HepG2 (cell line): ENCODE results near the gene NT5DC2. TPM values are rescaled to one million over a fixed set of nuclear protein-coding genes. Genes with fewer than 3 reads are reported as not detected.

Experiments
- ASH2L ChIP-seq: fragments of 300-600, 200-600 bp; sonication (generic); IDR thresholded peaks from 2 replicates; pipeline ENCODE4 v1.7.0; 2017; ENCODE audit warnings: low read depth, mild to moderate bottlenecking, moderate library complexity, mixed read lengths, low read length; ENCODE audit not compliant: insufficient read length
- ATF1 ChIP-seq: IDR thresholded peaks from 2 replicates; pipeline ENCODE4 v1.6.1; 2016; ENCODE audit warnings: mild to moderate bottlenecking, control low read depth
- BCL6 ChIP-seq: IDR thresholded peaks from 2 replicates; pipeline ENCODE4 v1.6.1; 2016; ENCODE audit warnings: missing genetic modification reagents, missing compliant biosample characterization
- CREB1 ChIP-seq, 2 experiments: fragments of 450-650 bp in 1 of 2; IDR thresholded peaks; 2 replicates each; pipeline ENCODE4 v1.6.1; 2016 to 2017; ENCODE audit warnings: control low read depth in 1 of 2, mild to moderate bottlenecking in 1 of 2, missing compliant biosample characterization in 1 of 2, missing genetic modification characterization in 1 of 2
- ERF ChIP-seq: IDR thresholded peaks from 2 replicates; pipeline ENCODE4 v1.6.1; 2018; ENCODE audit warnings: missing biosample characterization, missing genetic modification reagents
- ETV5 ChIP-seq: IDR thresholded peaks from 2 replicates; pipeline ENCODE4 v1.6.1; 2018; ENCODE audit warnings: missing biosample characterization, missing genetic modification reagents, inconsistent platforms, borderline replicate concordance
- GABPA ChIP-seq, 2 experiments: IDR thresholded peaks; 2 replicates each; pipeline ENCODE4 v1.6.1; 2011 to 2016; ENCODE audit warnings: low read depth in 2 of 2, low read length in 1 of 2, missing biosample characterization in 1 of 2, missing genetic modification characterization in 1 of 2
- GABPB1 ChIP-seq: IDR thresholded peaks from 2 replicates; pipeline ENCODE4 v1.6.1; 2016; ENCODE audit warnings: mild to moderate bottlenecking, missing genetic modification reagents, moderate library complexity, missing compliant biosample characterization
- HIVEP1 ChIP-seq: sonication (generic); formaldehyde crosslinking; IDR thresholded peaks from 2 replicates; pipeline ENCODE4 v1.4.0; 2020; ENCODE audit warnings: mild to moderate bottlenecking, missing genetic modification reagents
- KDM2A ChIP-seq: sonication (generic); formaldehyde crosslinking; IDR thresholded peaks from 2 replicates; pipeline ENCODE4 v1.4.0; 2020; ENCODE audit warnings: low read depth, missing genetic modification reagents, borderline replicate concordance
- RARA ChIP-seq: IDR thresholded peaks from 2 replicates; pipeline ENCODE4 v1.6.1; 2016; ENCODE audit warnings: missing genetic modification reagents, missing compliant biosample characterization
- RCOR2 ChIP-seq: IDR thresholded peaks from 2 replicates; pipeline ENCODE4 v1.6.1; 2016; ENCODE audit warnings: missing biosample characterization, missing genetic modification reagents
- RXRB ChIP-seq: IDR thresholded peaks from 2 replicates; pipeline ENCODE4 v1.6.1; 2016; ENCODE audit warnings: borderline replicate concordance, missing genetic modification reagents, missing compliant biosample characterization
- SOX5 ChIP-seq: IDR thresholded peaks from 2 replicates; pipeline ENCODE4 v1.6.1; 2016; ENCODE audit warnings: borderline replicate concordance
- TBX2 ChIP-seq: sonication (generic); formaldehyde crosslinking; IDR thresholded peaks from 2 replicates; pipeline ENCODE4 v1.5.0; 2020; ENCODE audit warnings: missing genetic modification reagents, mild to moderate bottlenecking, borderline replicate concordance
- TMF1 ChIP-seq: sonication (generic); formaldehyde crosslinking; IDR thresholded peaks from 2 replicates; pipeline ENCODE4 v1.8.1; 2022; ENCODE audit warnings: low read depth, missing genetic modification reagents
- XBP1 ChIP-seq: sonication (generic); formaldehyde crosslinking; IDR thresholded peaks from 2 replicates; pipeline ENCODE4 v1.5.0; 2020; ENCODE audit warnings: missing genetic modification reagents
- ZC3H4 ChIP-seq: sonication (generic); formaldehyde crosslinking; IDR thresholded peaks from 2 replicates; pipeline ENCODE4 v1.4.0; 2020; ENCODE audit warnings: missing genetic modification reagents, borderline replicate concordance
- ZFX ChIP-seq: sonication (generic); formaldehyde crosslinking; IDR thresholded peaks from 2 replicates; pipeline ENCODE4 v1.4.0; 2020; ENCODE audit warnings: mild to moderate bottlenecking, low read depth, missing genetic modification reagents, moderate library complexity
- ZFY ChIP-seq: sonication (generic); formaldehyde crosslinking; IDR thresholded peaks from 2 replicates; pipeline ENCODE4 v1.4.0; 2020; ENCODE audit warnings: missing genetic modification reagents
- ZNF124 ChIP-seq: sonication (generic); formaldehyde crosslinking; IDR thresholded peaks from 2 replicates; pipeline ENCODE4 v1.4.0; 2020; ENCODE audit warnings: missing genetic modification reagents
- ZNF724P ChIP-seq: sonication (generic); formaldehyde crosslinking; IDR thresholded peaks from 2 replicates; pipeline ENCODE4 v1.8.0; 2022; ENCODE audit warnings: missing genetic modification reagents, borderline replicate concordance
- polyA plus RNA-seq, 8 experiments: library from polyadenylated mRNA; depleted of rRNA in 3 of 8; stranded (reverse) in 7 of 8; unstranded in 1 of 8; fragments of >200 nt; fragmentation: Illumina TruSeq in 4 of 8; extraction: Trizol in 4 of 8; gene quantifications; 2 replicates each; pipeline versions ENCODE4 v1.2.1 to v1.2.3, GENCODE V29; 2011 to 2016; ENCODE audit warnings: low read depth in 4 of 8, missing spikeins in 1 of 8, mixed read lengths in 1 of 8; ENCODE audit not compliant: insufficient read depth in 1 of 8
- total RNA-seq, 5 experiments: library from RNA; depleted of rRNA; stranded (reverse); fragments of >200 nt; fragmentation: Illumina TruSeq; extraction: Trizol; gene quantifications; 2 replicates each; pipeline ENCODE4 v1.2.3, GENCODE V29; 2016; ENCODE audit warnings: low read depth in 1 of 5
- TF ChIP-seq, protein P1 (sequence below): sonication (generic); formaldehyde crosslinking; IDR thresholded peaks from 2 replicates; pipeline ENCODE4 v1.4.0; 2020; ENCODE audit warnings: missing genetic modification reagents
- TF ChIP-seq, protein P2 (sequence below): sonication (generic); formaldehyde crosslinking; IDR thresholded peaks from 2 replicates; pipeline ENCODE4 v1.4.0; 2020; ENCODE audit warnings: missing genetic modification reagents, low read depth, mild to moderate bottlenecking, borderline replicate concordance
- TF ChIP-seq, protein P3 (sequence below): sonication (generic); formaldehyde crosslinking; IDR thresholded peaks from 2 replicates; pipeline ENCODE4 v1.8.1; 2022; ENCODE audit warnings: mild to moderate bottlenecking, missing genetic modification reagents

Gene NT5DC2
- total and polyA plus RNA-seq, 2 of the 13 experiments (the other 11 are each of a cell fraction or from before 2014, with no cell fraction given): 131 to 240 TPM

DNA sequence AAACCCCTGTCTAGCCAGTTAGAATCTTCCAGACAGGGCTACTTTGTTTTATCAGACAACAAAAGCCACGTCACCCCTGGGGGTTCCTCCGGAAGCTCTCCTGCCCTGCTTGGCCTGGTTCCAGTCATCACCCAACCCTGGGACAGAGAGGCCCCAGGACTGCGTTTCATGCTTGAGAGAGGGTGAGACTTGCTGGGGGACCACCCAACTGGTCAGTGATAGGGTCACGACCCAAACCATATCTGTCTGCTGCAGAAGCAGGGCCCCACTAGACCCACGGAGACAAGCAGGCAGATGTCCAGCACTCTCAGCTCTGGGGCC is 1.2 kb downstream of the NT5DC2 start (continued):
- peak; percentile 7; the same call in 1 of the 2 replicates for TF ChIP-seq ZFY (CRISPR knock-in tag)
- no peak for TF ChIP-seq GABPA (IDR thresholded peaks at IDR 0.05; ENCODE audit: low read depth, low read length)
- peak; percentile 67 for TF ChIP-seq GABPA (CRISPR knock-in tag; IDR thresholded peaks at IDR 0.05; ENCODE audit: low read depth)
- TF ChIP-seq CREB1 (IDR thresholded peaks at IDR 0.05): peak; percentile 59
- TF ChIP-seq CREB1 (CRISPR knock-in tag; IDR thresholded peaks at IDR 0.05): peak; percentile 43; the same call in 1 of the 2 replicates
- TF ChIP-seq, protein P1, sequence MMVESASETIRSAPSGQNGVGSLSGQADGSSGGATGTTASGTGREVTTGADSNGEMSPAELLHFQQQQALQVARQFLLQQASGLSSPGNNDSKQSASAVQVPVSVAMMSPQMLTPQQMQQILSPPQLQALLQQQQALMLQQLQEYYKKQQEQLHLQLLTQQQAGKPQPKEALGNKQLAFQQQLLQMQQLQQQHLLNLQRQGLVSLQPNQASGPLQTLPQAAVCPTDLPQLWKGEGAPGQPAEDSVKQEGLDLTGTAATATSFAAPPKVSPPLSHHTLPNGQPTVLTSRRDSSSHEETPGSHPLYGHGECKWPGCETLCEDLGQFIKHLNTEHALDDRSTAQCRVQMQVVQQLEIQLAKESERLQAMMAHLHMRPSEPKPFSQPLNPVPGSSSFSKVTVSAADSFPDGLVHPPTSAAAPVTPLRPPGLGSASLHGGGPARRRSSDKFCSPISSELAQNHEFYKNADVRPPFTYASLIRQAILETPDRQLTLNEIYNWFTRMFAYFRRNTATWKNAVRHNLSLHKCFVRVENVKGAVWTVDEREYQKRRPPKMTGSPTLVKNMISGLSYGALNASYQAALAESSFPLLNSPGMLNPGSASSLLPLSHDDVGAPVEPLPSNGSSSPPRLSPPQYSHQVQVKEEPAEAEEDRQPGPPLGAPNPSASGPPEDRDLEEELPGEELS (CRISPR knock-in tag): no peak
- TF ChIP-seq TBX2 (CRISPR knock-in tag): no peak
- no peak for TF ChIP-seq ATF1 (CRISPR knock-in tag)
- TF ChIP-seq ERF (CRISPR knock-in tag): no peak
- TF ChIP-seq, protein P2, sequence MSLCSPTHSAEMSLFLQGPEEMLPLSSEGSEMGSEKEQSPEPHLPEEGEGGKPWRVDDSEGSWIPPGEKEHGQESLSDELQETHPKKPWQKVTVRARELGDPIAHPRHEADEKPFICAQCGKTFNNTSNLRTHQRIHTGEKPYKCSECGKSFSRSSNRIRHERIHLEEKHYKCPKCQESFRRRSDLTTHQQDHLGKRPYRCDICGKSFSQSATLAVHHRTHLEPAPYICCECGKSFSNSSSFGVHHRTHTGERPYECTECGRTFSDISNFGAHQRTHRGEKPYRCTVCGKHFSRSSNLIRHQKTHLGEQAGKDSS (CRISPR knock-in tag): peak; percentile 33; the same call in 1 of the 2 replicates
- TF ChIP-seq SOX5 (CRISPR knock-in tag): peak; percentile 63; the same call in 1 of the 2 replicates
- peak; percentile 33; the same call in 1 of the 2 replicates for TF ChIP-seq ZFX (CRISPR knock-in tag)
- peak; percentile 8; the same call in 1 of the 2 replicates for TF ChIP-seq BCL6 (CRISPR knock-in tag)
- 0 out of 2 replicates have a peak, but pooled peaks have one; percentile 10 for TF ChIP-seq TMF1 (CRISPR knock-in tag)
- peak; percentile 49; the same call in 1 of the 2 replicates for TF ChIP-seq GABPB1 (CRISPR knock-in tag)
- TF ChIP-seq ZC3H4 (CRISPR knock-in tag): 0 out of 2 replicates have a peak, but pooled peaks have one; percentile 45
- TF ChIP-seq RXRB (CRISPR knock-in tag): peak; percentile 51; the same call in 1 of the 2 replicates
- TF ChIP-seq, protein P3, sequence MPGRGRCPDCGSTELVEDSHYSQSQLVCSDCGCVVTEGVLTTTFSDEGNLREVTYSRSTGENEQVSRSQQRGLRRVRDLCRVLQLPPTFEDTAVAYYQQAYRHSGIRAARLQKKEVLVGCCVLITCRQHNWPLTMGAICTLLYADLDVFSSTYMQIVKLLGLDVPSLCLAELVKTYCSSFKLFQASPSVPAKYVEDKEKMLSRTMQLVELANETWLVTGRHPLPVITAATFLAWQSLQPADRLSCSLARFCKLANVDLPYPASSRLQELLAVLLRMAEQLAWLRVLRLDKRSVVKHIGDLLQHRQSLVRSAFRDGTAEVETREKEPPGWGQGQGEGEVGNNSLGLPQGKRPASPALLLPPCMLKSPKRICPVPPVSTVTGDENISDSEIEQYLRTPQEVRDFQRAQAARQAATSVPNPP: no peak
- TF ChIP-seq ASH2L: peak; percentile 39
- 0 out of 2 replicates have a peak, but pooled peaks have one; percentile 6 for TF ChIP-seq HIVEP1 (CRISPR knock-in tag)
- peak; percentile 90; the same call in 1 of the 2 replicates for TF ChIP-seq ETV5 (CRISPR knock-in tag)
- peak; percentile 45 for TF ChIP-seq RARA
- peak; percentile 43; the same call in 1 of the 2 replicates for TF ChIP-seq ZNF724P (CRISPR knock-in tag)
- TF ChIP-seq XBP1: peak; percentile 79
- TF ChIP-seq ZNF124 (CRISPR knock-in tag): no peak
- TF ChIP-seq KDM2A (CRISPR knock-in tag): peak; percentile 34; the same call in 1 of the 2 replicates
- no peak for TF ChIP-seq RCOR2
- TF ChIP-seq, all 625 proteins: peak for 48
